Muscle layer of colon (tissue), 2 donors: ENCODE results near the gene LRRC2.

Experiments
- H3K27ac ChIP-seq: one replicate; pipeline ENCODE4 v1.7.0; 2013; ENCODE audit warnings: low read depth, mild to moderate bottlenecking, low read length, moderate library complexity
- H3K27me3 ChIP-seq, 2 donors: one replicate each; pipeline ENCODE4 v1.7.0; 2013; ENCODE audit warnings: low read length in 2 of 2, mild to moderate bottlenecking in 2 of 2; ENCODE audit not compliant: insufficient read depth in 2 of 2, control insufficient read depth in 1 of 2
- H3K36me3 ChIP-seq: one replicate; pipeline ENCODE4 v1.7.0; 2013; ENCODE audit warnings: mild to moderate bottlenecking, low read length; ENCODE audit not compliant: insufficient read depth
- H3K4me1 ChIP-seq: one replicate; pipeline ENCODE4 v1.7.0; 2013; ENCODE audit warnings: mild to moderate bottlenecking, low read length; ENCODE audit not compliant: insufficient read depth
- H3K4me3 ChIP-seq, 2 donors: one replicate each; pipeline ENCODE4 v1.7.0; 2013; ENCODE audit warnings: low read length in 2 of 2, low read depth in 1 of 2, mild to moderate bottlenecking in 1 of 2, moderate library complexity in 1 of 2
- H3K9ac ChIP-seq: one replicate; pipeline ENCODE4 v1.7.0; 2013; ENCODE audit warnings: low read length
- H3K9me3 ChIP-seq: one replicate; pipeline ENCODE4 v1.7.0; 2013; ENCODE audit warnings: mild to moderate bottlenecking, low read length
- donor health status: abdominal sarcoma.
- donor health status: Adenocarcinoma of cecum.

LRRC2 gene

GRCh38 chr3:46490338-46491084, 75.6 kb downstream of the LRRC2 start:
- Histone ChIP-seq H3K27me3 (no peaks in the 10 kb centered on the region), H3K27ac (no peak overlapping the region), H3K9me3 (no peaks in the 10 kb centered on the region), H3K9ac (no peak overlapping the region), H3K4me3 (no peak overlapping the region), H3K36me3 (no peaks in the 10 kb centered on the region), H3K4me1 (no peaks in the 10 kb centered on the region)

GRCh38 chr3:46489875-46490274, 76.2 kb downstream of the LRRC2 start:
- Histone ChIP-seq H3K4me3 (no peak overlapping the region), H3K27ac (no peak overlapping the region), H3K27me3 (no peaks in the 10 kb centered on the region), H3K9me3 (no peaks in the 10 kb centered on the region), H3K4me1 (no peaks in the 10 kb centered on the region), H3K36me3 (no peaks in the 10 kb centered on the region), H3K9ac (no peak overlapping the region)

GRCh38 chr3:46489381-46489780, 76.7 kb downstream of the LRRC2 start:
- Histone ChIP-seq H3K27ac (no peak overlapping the region), H3K36me3 (no peaks in the 10 kb centered on the region), H3K4me1 (no peaks in the 10 kb centered on the region), H3K27me3 (no peaks in the 10 kb centered on the region), H3K9ac (no peak overlapping the region), H3K4me3 (no peak overlapping the region), H3K9me3 (no peaks in the 10 kb centered on the region)

- Histone ChIP-seq H3K9ac (no peak overlapping the region), H3K27ac (no peak overlapping the region), H3K4me3 (no peak overlapping the region)
Measured at GRCh38 chr3:46488735-46489361, 77.3 kb downstream of the LRRC2 start.

GRCh38 chr3:46485779-46486175, 80.3 kb downstream of the LRRC2 start:
- Histone ChIP-seq H3K4me3 (no peak overlapping the region), H3K9me3 (no peaks in the 10 kb centered on the region), H3K9ac (no peak overlapping the region), H3K27me3 (no peaks in the 10 kb centered on the region), H3K27ac (no peak overlapping the region), H3K4me1 (no peaks in the 10 kb centered on the region), H3K36me3 (no peaks in the 10 kb centered on the region)

More at GRCh38 chr3:46488735-46489361, 77.3 kb downstream of the LRRC2 start:
- no peaks in the 10 kb centered on the region for H3K9me3 ChIP-seq
- no peaks in the 10 kb centered on the region for H3K27me3 ChIP-seq
- no peaks in the 10 kb centered on the region for H3K36me3 ChIP-seq
- H3K4me1 ChIP-seq, result no peaks in the 10 kb centered on the region

GRCh38 chr3:46484911-46485778, 81.0 kb downstream of the LRRC2 start:
- Histone ChIP-seq H3K9ac (no peak overlapping the region), H3K9me3 (no peaks in the 10 kb centered on the region), H3K36me3 (no peaks in the 10 kb centered on the region), H3K27me3 (peaks cover 0 to 3% of the 10 kb centered on the region in 2 donors), H3K4me1 (no peaks in the 10 kb centered on the region), H3K27ac (no peak overlapping the region), H3K4me3 (no peak overlapping the region)

- no peak overlapping the region for H3K4me3 ChIP-seq
Measured at GRCh38 chr3:46484388-46484787, 81.7 kb downstream of the LRRC2 start.

GRCh38 chr3:46483825-46484224, 82.3 kb downstream of the LRRC2 start:
- Histone ChIP-seq H3K9ac (no peak overlapping the region), H3K36me3 (no peaks in the 10 kb centered on the region), H3K27me3 (peaks cover 0 to 3% of the 10 kb centered on the region in 2 donors), H3K9me3 (no peaks in the 10 kb centered on the region), H3K4me3 (no peak overlapping the region), H3K27ac (no peak overlapping the region), H3K4me1 (no peaks in the 10 kb centered on the region)

More at GRCh38 chr3:46484388-46484787, 81.7 kb downstream of the LRRC2 start:
- Histone ChIP-seq H3K27me3 (peaks cover 0 to 3% of the 10 kb centered on the region in 2 donors), H3K4me1 (no peaks in the 10 kb centered on the region), H3K36me3 (no peaks in the 10 kb centered on the region), H3K9ac (no peak overlapping the region), H3K27ac (no peak overlapping the region), H3K9me3 (no peaks in the 10 kb centered on the region)

- H3K36me3 ChIP-seq, result no peaks in the 10 kb centered on the region
- H3K4me3 ChIP-seq, result no peak overlapping the region
- H3K9ac ChIP-seq, result no peak overlapping the region
- no peak overlapping the region for H3K27ac ChIP-seq
- no peaks in the 10 kb centered on the region for H3K9me3 ChIP-seq
- peaks cover 0 to 3% of the 10 kb centered on the region in 2 donors for H3K27me3 ChIP-seq
- H3K4me1 ChIP-seq, result no peaks in the 10 kb centered on the region
Measured at GRCh38 chr3:46482632-46483350, 83.3 kb downstream of the LRRC2 start.

- Histone ChIP-seq H3K27me3 (peaks cover 0 to 3% of the 10 kb centered on the region in 2 donors), H3K4me1 (no peaks in the 10 kb centered on the region), H3K9ac (no peak overlapping the region), H3K27ac (no peak overlapping the region), H3K9me3 (no peaks in the 10 kb centered on the region), H3K4me3 (no peak overlapping the region), H3K36me3 (no peaks in the 10 kb centered on the region)
Measured at GRCh38 chr3:46481636-46482035, 84.5 kb downstream of the LRRC2 start.
